Thymus (tissue), 11 donors: ENCODE measurements around the gene VPS35L. TPM values are rescaled to one million over a fixed set of nuclear protein-coding genes. Genes with fewer than 3 reads are reported as not detected.

Source experiments
- DNase-seq, 9 donors: peaks; one replicate each; pipeline ENCODE4 v3.0.0-alpha.2; 2013; ENCODE audit warnings: low spot score in 9 of 9, low read depth in 6 of 9, missing footprints in 1 of 9
- H3K27ac ChIP-seq, 2 donors: one replicate each; pipeline ENCODE4 v1.5.1; 2013; ENCODE audit warnings: control low read depth in 1 of 2, low read depth in 1 of 2, low read length in 1 of 2, mild to moderate bottlenecking in 1 of 2, moderate library complexity in 1 of 2
- H3K27me3 ChIP-seq, 2 donors: one replicate each; pipeline ENCODE4 v1.5.1; 2013; ENCODE audit warnings: low read length in 1 of 2; ENCODE audit not compliant: control insufficient read depth in 2 of 2, insufficient read depth in 1 of 2
- H3K36me3 ChIP-seq, 2 donors: one replicate each; pipeline ENCODE4 v1.5.1; 2013; ENCODE audit warnings: low read length in 1 of 2, mild to moderate bottlenecking in 1 of 2, moderate library complexity in 1 of 2; ENCODE audit not compliant: control insufficient read depth in 2 of 2, insufficient read depth in 2 of 2
- H3K4me1 ChIP-seq, 2 donors: one replicate each; pipeline ENCODE4 v1.5.1; 2013; ENCODE audit warnings: low read length in 2 of 2; ENCODE audit not compliant: control insufficient read depth in 2 of 2, insufficient read depth in 2 of 2
- H3K4me3 ChIP-seq, 2 donors: one replicate each; pipeline ENCODE4 v1.5.1; 2013; ENCODE audit warnings: low read length in 2 of 2, control low read depth in 1 of 2, mild to moderate bottlenecking in 1 of 2
- H3K9me3 ChIP-seq, 2 donors: one replicate each; pipeline ENCODE4 v1.5.1; 2013; ENCODE audit warnings: low read length in 1 of 2, mild to moderate bottlenecking in 1 of 2; ENCODE audit not compliant: control insufficient read depth in 2 of 2, insufficient read depth in 1 of 2
- WGBS: extraction: QIAGEN DNeasy Blood & Tissue Kit; methylation state at CpG from one replicate; pipeline ENCODE4 v1.1.7; 2013; 5-methylcytosine and 5-hydroxymethylcytosine counted together
- polyA plus RNA-seq: library from polyadenylated mRNA; stranded (reverse); fragments of 200-250 nt; gene quantifications from one replicate; pipeline ENCODE4 v1.2.3, GENCODE V29; 2013
- total RNA-seq: library from RNA; stranded (reverse); fragments of 120-200 nt; gene quantifications from one replicate; pipeline ENCODE4 v1.2.4, GENCODE V29; 2013
- donor health status: healthy.

The VPS35L gene
- total and polyA plus RNA-seq, 2 donors = 19.5 to 23.7 TPM

GRCh38 chr16:19696961-19697360, 141.5 kb downstream of the VPS35L start:
- H3K4me1 ChIP-seq = peaks cover 0 to 4% of the 10 kb centered on the region in 2 donors
- no peak for DNase-seq

GRCh38 chr16:19697756-19698318, 142.3 kb downstream of the VPS35L start:
- H3K4me1 ChIP-seq = peaks cover 0 to 4% of the 10 kb centered on the region in 2 donors
- no peaks in the 10 kb centered on the region for H3K9me3 ChIP-seq
- H3K27me3 ChIP-seq = no peaks in the 10 kb centered on the region
- H3K27ac ChIP-seq = no peak overlapping the region
- no peak overlapping the region for H3K4me3 ChIP-seq
- peaks cover 9% of the 10 kb centered on the region in 2 donors for H3K36me3 ChIP-seq
- 90% methylated on average over 8 of the region's 8 CpGs for WGBS
- DNase-seq = no peak

More at GRCh38 chr16:19696961-19697360, 141.5 kb downstream of the VPS35L start:
- Histone ChIP-seq H3K9me3 (no peaks in the 10 kb centered on the region), H3K36me3 (peaks cover 5 to 11% of the 10 kb centered on the region in 2 donors), H3K4me3 (no peak overlapping the region), H3K27me3 (no peaks in the 10 kb centered on the region), H3K27ac (no peak overlapping the region)
- 87% methylated on average over 15 of the region's 15 CpGs for WGBS

- H3K36me3 ChIP-seq = peaks cover 15% of the 10 kb centered on the region in 2 donors
- WGBS = 89% methylated on average over 19 of the region's 19 CpGs
- DNase-seq = peak in 1 of 9 donors; percentile 4
- peaks cover 0 to 4% of the 10 kb centered on the region in 2 donors for H3K4me1 ChIP-seq
- H3K4me3 ChIP-seq = no peak overlapping the region
- H3K9me3 ChIP-seq = no peaks in the 10 kb centered on the region
- peak overlapping the region in 1 of 2 donors; percentile 46 for H3K27ac ChIP-seq
- no peaks in the 10 kb centered on the region for H3K27me3 ChIP-seq
Observed at GRCh38 chr16:19698480-19699465, 143.3 kb downstream of the VPS35L start.

GRCh38 chr16:19699472-19699871, 144.0 kb downstream of the VPS35L start:
- peak overlapping the region in 1 of 2 donors; percentile 6 for H3K27ac ChIP-seq
- H3K36me3 ChIP-seq = peaks cover 17 to 22% of the 10 kb centered on the region in 2 donors
- no peak for DNase-seq
- peaks cover 0 to 4% of the 10 kb centered on the region in 2 donors for H3K4me1 ChIP-seq
- no peak overlapping the region for H3K4me3 ChIP-seq
- no peaks in the 10 kb centered on the region for H3K9me3 ChIP-seq
- WGBS = 98% methylated on average over 8 of the region's 8 CpGs
- H3K27me3 ChIP-seq = no peaks in the 10 kb centered on the region

- 95% methylated on average over 6 of the region's 6 CpGs for WGBS
Observed at GRCh38 chr16:19700319-19700781, 144.8 kb downstream of the VPS35L start.

GRCh38 chr16:19701091-19701490, 145.6 kb downstream of the VPS35L start:
- H3K4me1 ChIP-seq = peaks cover 0 to 4% of the 10 kb centered on the region in 2 donors
- no peaks in the 10 kb centered on the region for H3K9me3 ChIP-seq
- H3K36me3 ChIP-seq = peaks cover 17 to 36% of the 10 kb centered on the region in 2 donors
- 93% methylated on average over 3 of the region's 3 CpGs for WGBS
- DNase-seq = no peak
- H3K4me3 ChIP-seq = no peak overlapping the region
- H3K27ac ChIP-seq = peak overlapping the region in 1 of 2 donors; percentile 21
- no peaks in the 10 kb centered on the region for H3K27me3 ChIP-seq

More at GRCh38 chr16:19700319-19700781, 144.8 kb downstream of the VPS35L start:
- H3K27me3 ChIP-seq = no peaks in the 10 kb centered on the region
- H3K9me3 ChIP-seq = no peaks in the 10 kb centered on the region
- H3K27ac ChIP-seq = no peak overlapping the region
- H3K4me3 ChIP-seq = no peak overlapping the region
- DNase-seq = no peak
- H3K36me3 ChIP-seq = peaks cover 17 to 30% of the 10 kb centered on the region in 2 donors
- H3K4me1 ChIP-seq = peaks cover 0 to 4% of the 10 kb centered on the region in 2 donors

- no peaks in the 10 kb centered on the region for H3K27me3 ChIP-seq
- H3K4me3 ChIP-seq = no peak overlapping the region
- DNase-seq = no peak
- WGBS = 90% methylated on average over 6 of the region's 6 CpGs
- H3K36me3 ChIP-seq = peaks cover 19 to 36% of the 10 kb centered on the region in 2 donors
- no peaks in the 10 kb centered on the region for H3K9me3 ChIP-seq
- peaks cover 0 to 1% of the 10 kb centered on the region in 2 donors for H3K4me1 ChIP-seq
- no peak overlapping the region for H3K27ac ChIP-seq
Observed at GRCh38 chr16:19703172-19703889, 147.8 kb downstream of the VPS35L start.

GRCh38 chr16:19704321-19705145, 149.0 kb downstream of the VPS35L start:
- 97% methylated on average over 18 of the region's 18 CpGs for WGBS
- Histone ChIP-seq H3K4me1 (no peaks in the 10 kb centered on the region), H3K4me3 (no peak overlapping the region), H3K36me3 (peaks cover 22 to 44% of the 10 kb centered on the region in 2 donors), H3K27me3 (no peaks in the 10 kb centered on the region), H3K27ac (no peak overlapping the region), H3K9me3 (no peaks in the 10 kb centered on the region)
- no peak for DNase-seq
